Measurements from ENCODE around the gene CAPZB. TPM values are rescaled to one million over a fixed set of nuclear protein-coding genes. Genes with fewer than 3 reads are reported as not detected.

CAPZB gene
- total and polyA plus RNA-seq, 2 of the 4 experiments (the other 2 are of a cell fraction): 216 to 304 TPM

GRCh38 chr1:19443326-19443725 is 42.0 kb downstream of the CAPZB start:
- Histone ChIP-seq H2BK120ac (ENCODE audit: low read depth, low read length) (no peak overlapping the region), H3K79me1 (ENCODE audit: low read depth in 1 of 2, low read length in 2 of 2) (peaks cover 42 to 94% of the 10 kb centered on the region in 2 experiments), H3K4me1 (ENCODE audit: control insufficient read depth, insufficient read depth, low read length) (peaks cover 44% of the 10 kb centered on the region), H3K4ac (ENCODE audit: low read depth, low read length) (peak overlapping the region; percentile 14; the same call in 1 of the 2 replicates), H3K9ac (ENCODE audit: low read depth, low read length) (no peak overlapping the region), H2BK5ac (ENCODE audit: low read depth, low read length, poor library complexity, severe bottlenecking) (no peak overlapping the region), H3K4me3 (ENCODE audit: insufficient read depth, low read depth, low read length) (no peak overlapping the region), H3K36me3 (ENCODE audit: control insufficient read depth, insufficient read depth, low read length) (peaks cover 10% of the 10 kb centered on the region), H3K9me1 (ENCODE audit: insufficient read depth, low read length) (peaks cover 45% of the 10 kb centered on the region), H4K20me1 (ENCODE audit: insufficient read depth, low read length) (peaks cover 93% of the 10 kb centered on the region), H3K27ac (ENCODE audit: insufficient read depth, low read length) (no peak overlapping the region), H3K56ac (ENCODE audit: extremely low read depth, insufficient read depth, low read length) (no peak overlapping the region), H2AK9ac (replicated peaks; ENCODE audit: low read depth, low read length, poor library complexity) (no peak overlapping the region), H3K18ac (ENCODE audit: low read depth, low read length) (peak overlapping the region; percentile 10; the same call in 1 of the 2 replicates), H4K5ac (ENCODE audit: low read depth, low read length) (no peak overlapping the region), H3K4me2 (ENCODE audit: low read depth, low read length) (no peak overlapping the region), H3K23ac (ENCODE audit: low read depth, low read length) (peak overlapping the region; percentile 34; the same call in 1 of the 2 replicates), H2BK20ac (ENCODE audit: low read depth, low read length) (no peak overlapping the region), H4K91ac (ENCODE audit: insufficient read depth, low read depth, low read length) (no peak overlapping the region), H3K9me3 (ENCODE audit: control insufficient read depth, insufficient read depth, low read length) (no peaks in the 10 kb centered on the region), H3K14ac (replicated peaks; ENCODE audit: low read depth, low read length) (no peak overlapping the region), H3K27me3 (ENCODE audit: control insufficient read depth, insufficient read depth, low read length) (no peaks in the 10 kb centered on the region), H2AFZ (replicated peaks; ENCODE audit: low read length, poor library complexity) (no peak overlapping the region), H4K8ac (ENCODE audit: low read depth in 2 of 2, low read length in 2 of 2) (no peak overlapping the region), H2AK5ac (ENCODE audit: low read depth, low read length) (peak overlapping the region; percentile 62; the same call in 1 of the 2 replicates), H2BK15ac (ENCODE audit: low read depth, low read length) (no peak overlapping the region)
- no peak for TF ChIP-seq USF2 (IDR thresholded peaks at IDR 0.05; ENCODE audit: low read depth, low read length)
- TF ChIP-seq CHD1 (IDR thresholded peaks at IDR 0.05; ENCODE audit: low read depth, low read length): no peak
- TF ChIP-seq POLR2A (IDR thresholded peaks at IDR 0.05; ENCODE audit: low read depth, low read length): no peak
- TF ChIP-seq RFX5 (IDR thresholded peaks at IDR 0.05; ENCODE audit: low read depth, low read length): no peak
- no peak for TF ChIP-seq RAD21 (IDR thresholded peaks at IDR 0.05; ENCODE audit: low read length)
- no peak for ATAC-seq (ENCODE audit: low read depth)
- intact Hi-C loops (cut with micrococcal nuclease) (no loop called here), dilution Hi-C loops (cut with HindIII; ENCODE audit: low sequenced_read_pairs, unreplicated experiment) (no loop called here), in situ Hi-C loops (cut with MboI; ENCODE audit: low sequenced_read_pairs) (no loop called here)
- BruUV-seq (replicated peaks): no TSS peak
- ChIA-PET CTCF (no interaction called here), POLR2A (ENCODE audit: unreplicated experiment) (no interaction called here)
- 100% methylated on average over 1 of the region's 4 CpGs; no CpG with 5 or more reads in 1 of the 2 experiments for WGBS, 2 experiments (ENCODE audit: extremely low coverage in 2 of 2, insufficient read length in 1 of 2)
- DNase-seq: no peak
